Activated CD4-positive, alpha-beta T cell treated with anti-CD3 and anti-CD28 coated beads for 1 hour (primary cell): ENCODE measurements around the gene RNF187.

Experiments used
- DNase-seq: peaks from one replicate; pipeline ENCODE4 v3.0.0-alpha.2; 2020

RNF187 gene

GRCh38 chr1:228511546-228512445 lies 24.6 kb downstream of the RNF187 start:
- no peak for DNase-seq

GRCh38 chr1:228512781-228513198 lies 25.6 kb downstream of the RNF187 start:
- no peak for DNase-seq

GRCh38 chr1:228513236-228513900 lies 26.2 kb downstream of the RNF187 start:
- DNase-seq = no peak

- no peak for DNase-seq
These were observed 27.2 kb downstream of the RNF187 start for GRCh38 chr1:228514421-228514820.

- DNase-seq = no peak
These were observed 28.1 kb downstream of the RNF187 start for GRCh38 chr1:228515200-228515834.

- no peak for DNase-seq
These were observed 30.5 kb downstream of the RNF187 start for GRCh38 chr1:228517655-228518054.

GRCh38 chr1:228527596-228527995 lies 40.4 kb downstream of the RNF187 start:
- DNase-seq = no peak

GRCh38 chr1:228528612-228529011 lies 41.4 kb downstream of the RNF187 start:
- no peak for DNase-seq

- no peak for DNase-seq
These were observed 43.0 kb downstream of the RNF187 start for GRCh38 chr1:228530086-228530758.

- DNase-seq = no peak
These were observed 44.0 kb downstream of the RNF187 start for GRCh38 chr1:228530951-228531731.

- DNase-seq = no peak
These were observed 51.6 kb downstream of the RNF187 start for GRCh38 chr1:228538831-228539230.

- DNase-seq = no peak
These were observed 53.2 kb downstream of the RNF187 start for GRCh38 chr1:228540161-228540917.

GRCh38 chr1:228541725-228542124 lies 54.5 kb downstream of the RNF187 start:
- no peak for DNase-seq

GRCh38 chr1:228542376-228542775 lies 55.2 kb downstream of the RNF187 start:
- no peak for DNase-seq

- no peak for DNase-seq
These were observed 55.8 kb downstream of the RNF187 start for GRCh38 chr1:228542981-228543380.

- no peak for DNase-seq
These were observed 56.2 kb downstream of the RNF187 start for GRCh38 chr1:228543396-228543795.

GRCh38 chr1:228544021-228544850 lies 57.1 kb downstream of the RNF187 start:
- no peak for DNase-seq

GRCh38 chr1:228544921-228545591 lies 57.9 kb downstream of the RNF187 start:
- DNase-seq = no peak
